Measurements from ENCODE around the gene CDH4. TPM values are rescaled to one million over a fixed set of nuclear protein-coding genes. Genes with fewer than 3 reads are reported as not detected.

CDH4 gene
- total and polyA plus RNA-seq, 9 of the 15 experiments (the other 6 are each of a cell fraction or from before 2014, with no cell fraction given) = 0.04 TPM; not detected in 8

- no peaks in the 10 kb centered on the region for H3K79me2 ChIP-seq (ENCODE audit: control insufficient read depth, insufficient read depth, low read length)
- peaks cover 3 to 18% of the 10 kb centered on the region in 2 experiments; a peak in 2 of 5 replicates for H3K4me1 ChIP-seq (replicated peaks in 1 of 2; ENCODE audit: control insufficient read depth in 2 of 2, insufficient read depth in 2 of 2, low read length in 2 of 2)
- H3K9ac ChIP-seq (ENCODE audit: insufficient read depth in 1 of 2, low read depth in 2 of 2, low read length in 2 of 2) = no peak overlapping the region
- TF ChIP-seq SRSF7 (optimal IDR thresholded peaks at IDR 0.05; ENCODE audit: low read depth, low read length) = no peak
- TF ChIP-seq ZBTB49 (CRISPR knock-in tag; IDR thresholded peaks at IDR 0.05; ENCODE audit: borderline replicate concordance) = no peak
- TF ChIP-seq ASH1L (IDR thresholded peaks at IDR 0.05; ENCODE audit: borderline replicate concordance, low read depth, partially characterized antibody) = no peak
- TF ChIP-seq ZNF644 (tag; IDR thresholded peaks at IDR 0.05; ENCODE audit: low read depth) = no peak
- no peak for TF ChIP-seq POLR2A (conservative IDR thresholded peaks at IDR 0.05)
- no peak for TF ChIP-seq PTBP1 (IDR thresholded peaks at IDR 0.05; ENCODE audit: low read depth, low read length)
- TF ChIP-seq NCOA6 (IDR thresholded peaks at IDR 0.05) = no peak
- no peak for TF ChIP-seq TRIM24 (IDR thresholded peaks at IDR 0.05)
- no peak for TF ChIP-seq ZBTB43 (CRISPR knock-in tag; IDR thresholded peaks at IDR 0.05)
- no peak for TF ChIP-seq CHD1 (IDR thresholded peaks at IDR 0.05; ENCODE audit: low read length)
- no peak for TF ChIP-seq HDGF (IDR thresholded peaks at IDR 0.05)
- no peak for TF ChIP-seq POLR2AphosphoS2 (IDR thresholded peaks at IDR 0.05; ENCODE audit: low read length)
- no peak for TF ChIP-seq KHSRP (IDR thresholded peaks at IDR 0.05)
- no peak for TF ChIP-seq ZNF398 (CRISPR knock-in tag; IDR thresholded peaks at IDR 0.05)
- TF ChIP-seq ZNF655 (CRISPR knock-in tag; IDR thresholded peaks at IDR 0.05) = no peak
- no peaks in the 10 kb centered on the region; the same call in 1 of the 2 replicates for H4K20me1 ChIP-seq (replicated peaks; ENCODE audit: control insufficient read depth, insufficient read depth, low read length)
- FAIRE-seq = no peak
- no peak overlapping the region for H2AFZ ChIP-seq (ENCODE audit: low read depth, low read length)
- ChIA-PET POLR2A (interaction anchor here (0.5 kb wide), 1 partner anchor 9 kb away, joined by 4 read pairs; no protein-coding TSS in a partner anchor), CTCF (ENCODE audit: low intra/inter-chr PET ratio) (no interaction called here)
- no peak overlapping the region for H3K4me3 ChIP-seq
- H3K9me3 ChIP-seq (replicated peaks; ENCODE audit: control insufficient read depth, insufficient read depth, low read depth, low read length) = no peaks in the 10 kb centered on the region
- WGBS (ENCODE audit: insufficient coverage, low coverage, missing lambda C conversion rate) = 14% methylated on average over 9 of the region's 9 CpGs
- peaks cover 11 to 20% of the 10 kb centered on the region in 2 experiments for H3K27me3 ChIP-seq (ENCODE audit: control insufficient read depth in 2 of 2, insufficient read depth in 2 of 2, low read length in 2 of 2)
- no peak for DNase-seq (ENCODE audit: extremely low read depth in 1 of 4, low spot score in 3 of 4)
- no peak overlapping the region for H3K4me2 ChIP-seq (ENCODE audit: insufficient read depth, low read length)
- no peak overlapping the region for H3K27ac ChIP-seq (ENCODE audit: extremely low read depth, low read depth, low read length)
- H3K36me3 ChIP-seq (ENCODE audit: control insufficient read depth, insufficient read depth, low read length) = no peaks in the 10 kb centered on the region
- no TSS peak for BruUV-seq (replicated peaks)
- in situ Hi-C loops (cut with MboI) (no loop called here), intact Hi-C loops (cut with micrococcal nuclease) (no loop called here)
- ATAC-seq = no peak
- H3K9me1 ChIP-seq (ENCODE audit: control insufficient read depth, insufficient read depth, low read length) = no peaks in the 10 kb centered on the region
These were observed 276.5 kb downstream of the CDH4 start for GRCh38 chr20:61528591-61528990.
